Lung (tissue), 12 donors: ENCODE results near the gene NPRL2. TPM values are rescaled to one million over a fixed set of nuclear protein-coding genes. Genes with fewer than 3 reads are reported as not detected.

Source experiments
- ATAC-seq: fragments of 200-7000 bp; cut with Tn5 transposase; one replicate; pipeline ENCODE4 v1.9.1; 2020; ENCODE audit warnings: moderate number of reproducible peaks; ENCODE audit not compliant: insufficient read depth, low FRiP score
- DNase-seq, 3 donors: peaks; one replicate each; pipeline ENCODE4 v3.0.0-alpha.2; 2013 to 2017
- H3K27ac ChIP-seq, 2 donors: one replicate each; pipeline ENCODE4 v1.5.1; 2013; ENCODE audit warnings: mild to moderate bottlenecking in 2 of 2, moderate library complexity in 2 of 2, control low read depth in 1 of 2, inconsistent platforms in 1 of 2, low read depth in 1 of 2, low read length in 1 of 2
- H3K27me3 ChIP-seq, 3 donors: one replicate each; pipeline ENCODE4 v1.5.1; 2013; ENCODE audit warnings: low read length in 2 of 3; ENCODE audit not compliant: control insufficient read depth in 3 of 3, insufficient read depth in 3 of 3
- H3K36me3 ChIP-seq, 4 donors: one replicate each; pipeline ENCODE4 v1.5.1; 2013; ENCODE audit warnings: low read length in 4 of 4, mild to moderate bottlenecking in 1 of 4, moderate library complexity in 1 of 4; ENCODE audit not compliant: control insufficient read depth in 4 of 4, insufficient read depth in 4 of 4
- H3K4me1 ChIP-seq, 5 donors: one replicate each; pipeline ENCODE4 v1.5.1; 2013; ENCODE audit warnings: low read length in 5 of 5, mild to moderate bottlenecking in 2 of 5, moderate library complexity in 1 of 5; ENCODE audit not compliant: control insufficient read depth in 5 of 5, insufficient read depth in 5 of 5
- H3K4me3 ChIP-seq: one replicate; pipeline ENCODE4 v1.5.1; 2013; ENCODE audit warnings: mild to moderate bottlenecking, control low read depth, moderate library complexity
- H3K9ac ChIP-seq, 2 donors: one replicate each; pipeline ENCODE4 v1.5.1; 2013; ENCODE audit warnings: low read length in 2 of 2, control low read depth in 1 of 2; ENCODE audit not compliant: insufficient read depth in 1 of 2
- H3K9me3 ChIP-seq, 4 donors: one replicate each; pipeline ENCODE4 v1.5.1; 2013; ENCODE audit warnings: low read length in 3 of 4, mild to moderate bottlenecking in 1 of 4, moderate library complexity in 1 of 4; ENCODE audit not compliant: control insufficient read depth in 4 of 4, insufficient read depth in 3 of 4
- WGBS, 2 donors: extraction: QIAGEN DNeasy Blood & Tissue Kit; methylation state at CpG; one replicate each; pipeline ENCODE4 v1.1.7; 2013; 5-methylcytosine and 5-hydroxymethylcytosine counted together
- polyA plus RNA-seq, 2 donors: library from polyadenylated mRNA; stranded (reverse); fragments of 200-250 nt; gene quantifications; one replicate each; pipeline ENCODE4 v1.2.1, GENCODE V29; 2013
- total RNA-seq, 2 donors: library from RNA; depleted of rRNA in 1 of 2; stranded (reverse); fragments of >200 nt in 1 of 2; gene quantifications; one replicate each; pipeline ENCODE4 v1.2.1, GENCODE V29; 2014 to 2021
- TF ChIP-seq, protein P1 (sequence below): IDR thresholded peaks from 2 replicates; pipeline ENCODE4 v1.5.1; 2012; ENCODE audit warnings: mild to moderate bottlenecking; ENCODE audit errors: control extremely low read depth, extremely low read depth
- donor health status: control.
- donor health status: control.
- donor health status: Bipolar disorder and iron deficiency.
- donor health status: healthy.
- donor health status: DM: yes; HTN: yes; CAD: no.

The NPRL2 gene
- total and polyA plus RNA-seq, 4 donors = 12.7 to 21.9 (median 17.2) TPM

GRCh38 chr3:50380405-50381085 is 30.0 kb upstream of the NPRL2 start:
- no peak for ATAC-seq

DNA sequence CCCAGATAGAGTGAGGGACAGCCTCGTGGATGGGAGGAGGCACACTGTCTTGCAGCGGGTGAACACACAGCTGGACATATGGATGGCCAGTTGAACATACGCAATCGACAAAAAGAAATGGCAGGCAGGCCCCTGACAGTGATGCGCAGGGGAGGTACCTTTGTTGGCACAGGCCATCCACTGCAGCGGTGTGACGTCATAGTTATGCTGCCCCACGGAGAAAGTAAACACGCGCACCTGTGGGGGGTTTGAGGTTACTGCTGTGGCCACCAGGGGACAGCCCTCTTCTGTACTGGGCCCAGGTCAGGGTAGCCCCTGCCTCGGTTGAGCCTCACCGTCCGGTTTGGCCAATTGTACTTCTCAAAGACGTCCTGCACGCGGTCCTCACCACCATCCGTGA is 28.2 kb upstream of the NPRL2 start:
- H3K27me3 ChIP-seq = no peaks in the 10 kb centered on the region
- H3K4me1 ChIP-seq = peaks cover 0 to 12% (median 0%) of the 10 kb centered on the region in 5 donors
- H3K36me3 ChIP-seq = peaks cover 0 to 5% (median 0%) of the 10 kb centered on the region in 4 donors
- TF ChIP-seq, protein P1, sequence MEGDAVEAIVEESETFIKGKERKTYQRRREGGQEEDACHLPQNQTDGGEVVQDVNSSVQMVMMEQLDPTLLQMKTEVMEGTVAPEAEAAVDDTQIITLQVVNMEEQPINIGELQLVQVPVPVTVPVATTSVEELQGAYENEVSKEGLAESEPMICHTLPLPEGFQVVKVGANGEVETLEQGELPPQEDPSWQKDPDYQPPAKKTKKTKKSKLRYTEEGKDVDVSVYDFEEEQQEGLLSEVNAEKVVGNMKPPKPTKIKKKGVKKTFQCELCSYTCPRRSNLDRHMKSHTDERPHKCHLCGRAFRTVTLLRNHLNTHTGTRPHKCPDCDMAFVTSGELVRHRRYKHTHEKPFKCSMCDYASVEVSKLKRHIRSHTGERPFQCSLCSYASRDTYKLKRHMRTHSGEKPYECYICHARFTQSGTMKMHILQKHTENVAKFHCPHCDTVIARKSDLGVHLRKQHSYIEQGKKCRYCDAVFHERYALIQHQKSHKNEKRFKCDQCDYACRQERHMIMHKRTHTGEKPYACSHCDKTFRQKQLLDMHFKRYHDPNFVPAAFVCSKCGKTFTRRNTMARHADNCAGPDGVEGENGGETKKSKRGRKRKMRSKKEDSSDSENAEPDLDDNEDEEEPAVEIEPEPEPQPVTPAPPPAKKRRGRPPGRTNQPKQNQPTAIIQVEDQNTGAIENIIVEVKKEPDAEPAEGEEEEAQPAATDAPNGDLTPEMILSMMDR = no peak
- no peaks in the 10 kb centered on the region for H3K9me3 ChIP-seq
- 92% methylated on average over 17 of the region's 17 CpGs for WGBS, 2 donors
- H3K4me3 ChIP-seq = no peak overlapping the region
- no peak for ATAC-seq
- H3K27ac ChIP-seq = no peak overlapping the region
- no peak overlapping the region for H3K9ac ChIP-seq
- no peak for DNase-seq

More at GRCh38 chr3:50380405-50381085, 30.0 kb upstream of the NPRL2 start:
- TF ChIP-seq, protein P1 = no peak
- no peaks in the 10 kb centered on the region for H3K27me3 ChIP-seq
- no peak overlapping the region for H3K27ac ChIP-seq
- peaks cover 0 to 12% (median 0%) of the 10 kb centered on the region in 5 donors for H3K4me1 ChIP-seq
- H3K36me3 ChIP-seq = peaks cover 0 to 8% (median 0%) of the 10 kb centered on the region in 4 donors
- no peak overlapping the region for H3K9ac ChIP-seq
- DNase-seq = no peak
- H3K9me3 ChIP-seq = no peaks in the 10 kb centered on the region
- WGBS, 2 donors = 92 to 96% methylated on average over 15 to 17 of the region's 17 CpGs
- no peak overlapping the region for H3K4me3 ChIP-seq

DNA sequence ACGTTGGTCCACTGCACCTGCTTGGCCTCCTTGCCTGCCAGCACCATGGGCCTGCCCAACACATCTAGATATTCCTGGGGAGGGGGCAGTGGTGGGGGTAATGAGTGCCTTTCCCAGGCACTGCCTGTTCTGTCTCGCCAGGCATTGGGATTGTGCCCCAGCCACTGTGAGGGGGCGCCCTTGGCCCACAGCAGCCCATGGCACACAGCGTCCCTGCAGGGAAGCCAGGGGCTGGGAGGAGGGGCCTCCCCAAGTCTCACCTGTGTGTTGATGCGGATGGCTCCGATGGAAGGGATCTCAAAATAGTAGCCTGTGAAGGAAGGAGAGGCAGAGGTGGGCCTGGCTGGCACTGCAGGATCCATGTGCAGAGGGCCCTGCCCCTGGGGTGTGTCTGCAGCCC is 27.4 kb upstream of the NPRL2 start:
- Histone ChIP-seq H3K9me3 (no peaks in the 10 kb centered on the region), H3K27ac (no peak overlapping the region), H3K4me3 (no peak overlapping the region), H3K4me1 (peaks cover 0 to 14% (median 0%) of the 10 kb centered on the region in 5 donors), H3K36me3 (peaks cover 0 to 2% (median 0%) of the 10 kb centered on the region in 4 donors), H3K27me3 (no peaks in the 10 kb centered on the region), H3K9ac (no peak overlapping the region)
- TF ChIP-seq, protein P1 = no peak
- ATAC-seq = no peak
- 89 to 90% methylated on average over 6 of the region's 6 CpGs for WGBS, 2 donors
- no peak for DNase-seq
